ENCODE data around the gene GDPD1.

Gene GDPD1

DNA sequence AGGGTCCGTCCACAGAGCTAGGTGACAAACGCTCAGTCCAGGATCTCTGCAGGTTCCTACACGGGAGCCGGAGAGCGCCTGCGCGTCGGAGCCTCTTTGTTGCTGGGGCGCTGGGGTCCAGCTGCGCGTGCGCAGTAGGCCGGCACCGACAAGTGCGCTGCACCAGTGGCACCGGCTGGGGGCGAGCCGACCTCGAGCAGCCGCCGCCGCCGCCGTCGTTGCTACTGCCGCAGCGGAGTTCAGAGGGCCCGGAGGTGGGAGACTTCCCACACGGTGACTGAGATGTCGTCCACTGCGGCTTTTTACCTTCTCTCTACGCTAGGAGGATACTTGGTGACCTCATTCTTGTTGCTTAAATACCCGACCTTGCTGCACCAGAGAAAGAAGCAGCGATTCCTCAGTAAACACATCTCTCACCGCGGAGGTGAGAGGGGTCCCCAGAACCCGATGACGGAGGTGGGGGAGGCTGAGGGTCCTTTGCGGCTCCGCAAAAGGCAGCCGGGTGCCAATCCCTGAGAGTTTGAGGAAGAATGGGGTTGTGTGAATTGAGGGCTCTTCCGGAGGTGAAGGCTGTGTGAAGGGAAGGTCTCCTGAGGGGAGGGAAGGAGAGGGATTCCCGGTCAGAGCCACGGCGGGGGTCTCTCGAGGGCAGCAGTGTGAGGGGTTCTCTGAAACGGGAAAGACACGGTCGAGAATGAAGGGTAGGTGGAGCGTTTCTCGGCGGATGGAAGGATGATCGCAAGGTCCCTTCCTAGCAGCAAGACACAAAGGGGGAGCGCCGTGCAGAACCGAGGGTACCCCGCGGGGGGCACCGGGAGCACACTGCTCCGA is at the start of gene GDPD1:
TSS of gene GDPD1 (plus strand) at position 184 of the 831 bp plus-strand sequence. CDS start at position 283, 99 bp downstream.
- Histone ChIP-seq H3K27ac (ENCODE audit: extremely low read depth, low read depth, low read length) (peak within 1 kb of the TSS; percentile 88), H3K4me1 (ENCODE audit: control insufficient read depth, insufficient read depth, low read length) (no peaks in the 10 kb centered on the region), H3K36me3 (ENCODE audit: control insufficient read depth in 2 of 2, insufficient read depth in 1 of 2, low read length in 2 of 2) (peaks cover under 1 to 9% of the 10 kb centered on the region in 2 experiments; a peak in 2 of 3 replicates), H3K4me3 (ENCODE audit: low read depth, low read length) (peak within 1 kb of the TSS; percentile 75), H3K9me3 (ENCODE audit: control insufficient read depth, insufficient read depth, low read depth, low read length) (no peaks in the 10 kb centered on the region)
- CTCF ChIA-PET, result interaction anchor here (0.5 to 2.5 kb wide), 14 partner anchors 9 to 532 kb away, joined by 3 to 11 read pairs (median 3); no protein-coding TSS in a partner anchor
- POLR2A ChIA-PET, result interaction anchor here (0.7 to 2.3 kb wide), 10 partner anchors 9 to 114 kb away, joined by 3 to 20 read pairs (median 3); partner anchors contain the start of genes PRR11, SKA2, SMG8 and TRIM37
- TF ChIP-seq RBAK (tag by site-specific recombination; IDR thresholded peaks at IDR 0.05), result no peak
- TF ChIP-seq ZFP41 (tag by site-specific recombination; IDR thresholded peaks at IDR 0.05; ENCODE audit: borderline replicate concordance), result no peak
- TF ChIP-seq, protein P1, sequence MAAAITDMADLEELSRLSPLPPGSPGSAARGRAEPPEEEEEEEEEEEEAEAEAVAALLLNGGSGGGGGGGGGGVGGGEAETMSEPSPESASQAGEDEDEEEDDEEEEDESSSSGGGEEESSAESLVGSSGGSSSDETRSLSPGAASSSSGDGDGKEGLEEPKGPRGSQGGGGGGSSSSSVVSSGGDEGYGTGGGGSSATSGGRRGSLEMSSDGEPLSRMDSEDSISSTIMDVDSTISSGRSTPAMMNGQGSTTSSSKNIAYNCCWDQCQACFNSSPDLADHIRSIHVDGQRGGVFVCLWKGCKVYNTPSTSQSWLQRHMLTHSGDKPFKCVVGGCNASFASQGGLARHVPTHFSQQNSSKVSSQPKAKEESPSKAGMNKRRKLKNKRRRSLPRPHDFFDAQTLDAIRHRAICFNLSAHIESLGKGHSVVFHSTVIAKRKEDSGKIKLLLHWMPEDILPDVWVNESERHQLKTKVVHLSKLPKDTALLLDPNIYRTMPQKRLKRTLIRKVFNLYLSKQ (tag by site-specific recombination; IDR thresholded peaks at IDR 0.05; ENCODE audit: borderline replicate concordance), result no peak
- no peak for TF ChIP-seq ZNF214 (tag by site-specific recombination; IDR thresholded peaks at IDR 0.05; ENCODE audit: borderline replicate concordance)
- peak; percentile 81 for TF ChIP-seq ZFHX2 (tag by site-specific recombination; conservative IDR thresholded peaks at IDR 0.05)
- no peak for TF ChIP-seq ZNF184 (tag by site-specific recombination; IDR thresholded peaks at IDR 0.05)
- TF ChIP-seq, protein P2, sequence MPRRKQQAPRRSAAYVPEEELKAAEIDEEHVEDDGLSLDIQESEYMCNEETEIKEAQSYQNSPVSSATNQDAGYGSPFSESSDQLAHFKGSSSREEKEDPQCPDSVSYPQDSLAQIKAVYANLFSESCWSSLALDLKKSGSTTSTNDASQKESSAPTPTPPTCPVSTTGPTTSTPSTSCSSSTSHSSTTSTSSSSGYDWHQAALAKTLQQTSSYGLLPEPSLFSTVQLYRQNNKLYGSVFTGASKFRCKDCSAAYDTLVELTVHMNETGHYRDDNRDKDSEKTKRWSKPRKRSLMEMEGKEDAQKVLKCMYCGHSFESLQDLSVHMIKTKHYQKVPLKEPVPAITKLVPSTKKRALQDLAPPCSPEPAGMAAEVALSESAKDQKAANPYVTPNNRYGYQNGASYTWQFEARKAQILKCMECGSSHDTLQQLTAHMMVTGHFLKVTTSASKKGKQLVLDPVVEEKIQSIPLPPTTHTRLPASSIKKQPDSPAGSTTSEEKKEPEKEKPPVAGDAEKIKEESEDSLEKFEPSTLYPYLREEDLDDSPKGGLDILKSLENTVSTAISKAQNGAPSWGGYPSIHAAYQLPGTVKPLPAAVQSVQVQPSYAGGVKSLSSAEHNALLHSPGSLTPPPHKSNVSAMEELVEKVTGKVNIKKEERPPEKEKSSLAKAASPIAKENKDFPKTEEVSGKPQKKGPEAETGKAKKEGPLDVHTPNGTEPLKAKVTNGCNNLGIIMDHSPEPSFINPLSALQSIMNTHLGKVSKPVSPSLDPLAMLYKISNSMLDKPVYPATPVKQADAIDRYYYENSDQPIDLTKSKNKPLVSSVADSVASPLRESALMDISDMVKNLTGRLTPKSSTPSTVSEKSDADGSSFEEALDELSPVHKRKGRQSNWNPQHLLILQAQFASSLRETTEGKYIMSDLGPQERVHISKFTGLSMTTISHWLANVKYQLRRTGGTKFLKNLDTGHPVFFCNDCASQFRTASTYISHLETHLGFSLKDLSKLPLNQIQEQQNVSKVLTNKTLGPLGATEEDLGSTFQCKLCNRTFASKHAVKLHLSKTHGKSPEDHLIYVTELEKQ (tag by site-specific recombination; IDR thresholded peaks at IDR 0.05; ENCODE audit: borderline replicate concordance), result no peak
- TF ChIP-seq, protein P3, sequence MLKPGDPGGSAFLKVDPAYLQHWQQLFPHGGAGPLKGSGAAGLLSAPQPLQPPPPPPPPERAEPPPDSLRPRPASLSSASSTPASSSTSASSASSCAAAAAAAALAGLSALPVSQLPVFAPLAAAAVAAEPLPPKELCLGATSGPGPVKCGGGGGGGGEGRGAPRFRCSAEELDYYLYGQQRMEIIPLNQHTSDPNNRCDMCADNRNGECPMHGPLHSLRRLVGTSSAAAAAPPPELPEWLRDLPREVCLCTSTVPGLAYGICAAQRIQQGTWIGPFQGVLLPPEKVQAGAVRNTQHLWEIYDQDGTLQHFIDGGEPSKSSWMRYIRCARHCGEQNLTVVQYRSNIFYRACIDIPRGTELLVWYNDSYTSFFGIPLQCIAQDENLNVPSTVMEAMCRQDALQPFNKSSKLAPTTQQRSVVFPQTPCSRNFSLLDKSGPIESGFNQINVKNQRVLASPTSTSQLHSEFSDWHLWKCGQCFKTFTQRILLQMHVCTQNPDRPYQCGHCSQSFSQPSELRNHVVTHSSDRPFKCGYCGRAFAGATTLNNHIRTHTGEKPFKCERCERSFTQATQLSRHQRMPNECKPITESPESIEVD (tag by site-specific recombination; IDR thresholded peaks at IDR 0.05), result no peak
- TF ChIP-seq, protein P4, sequence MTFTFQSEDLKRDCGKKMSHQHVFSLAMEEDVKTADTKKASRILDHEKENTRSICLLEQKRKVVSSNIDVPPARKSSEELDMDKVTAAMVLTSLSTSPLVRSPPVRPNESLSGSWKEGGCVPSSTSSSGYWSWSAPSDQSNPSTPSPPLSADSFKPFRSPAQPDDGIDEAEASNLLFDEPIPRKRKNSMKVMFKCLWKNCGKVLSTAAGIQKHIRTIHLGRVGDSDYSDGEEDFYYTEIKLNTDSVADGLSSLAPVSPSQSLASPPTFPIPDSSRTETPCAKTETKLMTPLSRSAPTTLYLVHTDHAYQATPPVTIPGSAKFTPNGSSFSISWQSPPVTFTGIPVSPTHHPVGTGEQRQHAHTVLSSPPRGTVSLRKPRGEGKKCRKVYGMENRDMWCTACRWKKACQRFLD (tag by site-specific recombination; IDR thresholded peaks at IDR 0.05), result no peak
- TF ChIP-seq, protein P5, sequence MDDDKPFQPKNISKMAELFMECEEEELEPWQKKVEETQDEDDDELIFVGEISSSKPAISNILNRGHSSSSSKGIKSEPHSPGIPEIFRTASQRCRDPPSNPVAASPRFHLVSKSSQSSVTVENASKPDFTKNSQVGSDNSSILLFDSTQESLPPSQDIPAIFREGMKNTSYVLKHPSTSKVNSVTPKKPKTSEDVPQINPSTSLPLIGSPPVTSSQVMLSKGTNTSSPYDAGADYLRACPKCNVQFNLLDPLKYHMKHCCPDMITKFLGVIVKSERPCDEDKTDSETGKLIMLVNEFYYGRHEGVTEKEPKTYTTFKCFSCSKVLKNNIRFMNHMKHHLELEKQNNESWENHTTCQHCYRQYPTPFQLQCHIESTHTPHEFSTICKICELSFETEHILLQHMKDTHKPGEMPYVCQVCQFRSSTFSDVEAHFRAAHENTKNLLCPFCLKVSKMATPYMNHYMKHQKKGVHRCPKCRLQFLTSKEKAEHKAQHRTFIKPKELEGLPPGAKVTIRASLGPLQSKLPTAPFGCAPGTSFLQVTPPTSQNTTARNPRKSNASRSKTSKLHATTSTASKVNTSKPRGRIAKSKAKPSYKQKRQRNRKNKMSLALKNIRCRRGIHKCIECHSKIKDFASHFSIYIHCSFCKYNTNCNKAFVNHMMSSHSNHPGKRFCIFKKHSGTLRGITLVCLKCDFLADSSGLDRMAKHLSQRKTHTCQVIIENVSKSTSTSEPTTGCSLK (tag by site-specific recombination; IDR thresholded peaks at IDR 0.05), result no peak
- TF ChIP-seq, protein P6, sequence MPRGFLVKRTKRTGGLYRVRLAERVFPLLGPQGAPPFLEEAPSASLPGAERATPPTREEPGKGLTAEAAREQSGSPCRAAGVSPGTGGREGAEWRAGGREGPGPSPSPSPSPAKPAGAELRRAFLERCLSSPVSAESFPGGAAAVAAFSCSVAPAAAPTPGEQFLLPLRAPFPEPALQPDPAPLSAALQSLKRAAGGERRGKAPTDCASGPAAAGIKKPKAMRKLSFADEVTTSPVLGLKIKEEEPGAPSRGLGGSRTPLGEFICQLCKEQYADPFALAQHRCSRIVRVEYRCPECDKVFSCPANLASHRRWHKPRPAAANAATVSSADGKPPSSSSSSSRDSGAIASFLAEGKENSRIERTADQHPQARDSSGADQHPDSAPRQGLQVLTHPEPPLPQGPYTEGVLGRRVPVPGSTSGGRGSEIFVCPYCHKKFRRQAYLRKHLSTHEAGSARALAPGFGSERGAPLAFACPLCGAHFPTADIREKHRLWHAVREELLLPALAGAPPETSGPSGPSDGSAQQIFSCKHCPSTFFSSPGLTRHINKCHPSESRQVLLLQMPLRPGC (tag by site-specific recombination; IDR thresholded peaks at IDR 0.05), result 0 out of 2 replicates have a peak, but pooled peaks have one; percentile 15
- no peak for TF ChIP-seq ZFP69B (tag by site-specific recombination; IDR thresholded peaks at IDR 0.05)
- no peak for TF ChIP-seq ZNF837 (tag by site-specific recombination; IDR thresholded peaks at IDR 0.05)
- TF ChIP-seq GLI4 (tag by site-specific recombination; IDR thresholded peaks at IDR 0.05), result peak; percentile 27; the same call in 1 of the 2 replicates
- TF ChIP-seq SALL2 (tag by site-specific recombination; IDR thresholded peaks at IDR 0.05; ENCODE audit: borderline replicate concordance), result no peak
- no peak for TF ChIP-seq ZNF19 (tag by site-specific recombination; IDR thresholded peaks at IDR 0.05; ENCODE audit: low read depth)
- TF ChIP-seq, protein P7, sequence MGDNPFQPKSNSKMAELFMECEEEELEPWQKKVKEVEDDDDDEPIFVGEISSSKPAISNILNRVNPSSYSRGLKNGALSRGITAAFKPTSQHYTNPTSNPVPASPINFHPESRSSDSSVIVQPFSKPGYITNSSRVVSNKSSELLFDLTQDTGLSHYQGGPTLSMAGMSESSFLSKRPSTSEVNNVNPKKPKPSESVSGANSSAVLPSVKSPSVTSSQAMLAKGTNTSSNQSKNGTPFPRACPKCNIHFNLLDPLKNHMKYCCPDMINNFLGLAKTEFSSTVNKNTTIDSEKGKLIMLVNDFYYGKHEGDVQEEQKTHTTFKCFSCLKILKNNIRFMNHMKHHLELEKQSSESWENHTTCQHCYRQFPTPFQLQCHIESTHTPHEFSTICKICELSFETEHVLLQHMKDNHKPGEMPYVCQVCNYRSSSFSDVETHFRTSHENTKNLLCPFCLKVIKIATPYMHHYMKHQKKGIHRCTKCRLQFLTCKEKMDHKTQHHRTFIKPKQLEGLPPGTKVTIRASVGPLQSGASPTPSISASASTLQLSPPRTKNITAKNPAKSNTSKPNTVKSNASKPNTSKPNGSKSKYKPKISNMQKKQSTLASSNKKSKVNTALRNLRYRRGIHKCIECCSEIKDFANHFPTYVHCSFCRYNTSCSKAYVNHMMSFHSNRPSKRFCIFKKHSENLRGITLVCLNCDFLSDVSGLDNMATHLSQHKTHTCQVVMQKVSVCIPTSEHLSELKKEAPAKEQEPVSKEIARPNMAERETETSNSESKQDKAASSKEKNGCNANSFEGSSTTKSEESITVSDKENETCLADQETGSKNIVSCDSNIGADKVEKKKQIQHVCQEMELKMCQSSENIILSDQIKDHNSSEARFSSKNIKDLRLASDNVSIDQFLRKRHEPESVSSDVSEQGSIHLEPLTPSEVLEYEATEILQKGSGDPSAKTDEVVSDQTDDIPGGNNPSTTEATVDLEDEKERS (tag by site-specific recombination; IDR thresholded peaks at IDR 0.05), result no peak
- TF ChIP-seq ZNF354C (tag by site-specific recombination; IDR thresholded peaks at IDR 0.05; ENCODE audit: borderline replicate concordance, low read depth), result no peak
- no peak for TF ChIP-seq ZNF791 (tag by site-specific recombination; IDR thresholded peaks at IDR 0.05)
- TF ChIP-seq ZNF585B (tag by site-specific recombination; IDR thresholded peaks at IDR 0.05), result no peak
